GM23248 (cell line): ENCODE data around the gene ATP8A1. TPM values are rescaled to one million over a fixed set of nuclear protein-coding genes. Genes with fewer than 3 reads are reported as not detected.

ENCODE experiments used
- DNase-seq: peaks from one replicate; pipeline ENCODE4 v3.0.0-alpha.2; 2015
- H2AFZ ChIP-seq: fragments of 200-600 bp; sonication (generic); 2 replicates; pipeline ENCODE4 v1.6.1; 2016; ENCODE audit warnings: antibody characterized with exemption
- H3F3A ChIP-seq: fragments of 200-600 bp; sonication (generic); 2 replicates; pipeline ENCODE4 v1.6.1; 2016; ENCODE audit warnings: mild to moderate bottlenecking, antibody characterized with exemption, mixed run types; ENCODE audit not compliant: insufficient read depth
- H3K27ac ChIP-seq: fragments of 200-600 bp; sonication (generic); 2 replicates; pipeline ENCODE4 v1.5.1; 2016; ENCODE audit warnings: mild to moderate bottlenecking
- H3K27me3 ChIP-seq: fragments of 200-600 bp; sonication (generic); replicated peaks from 2 replicates; pipeline ENCODE4 v1.6.1; 2016; ENCODE audit warnings: mild to moderate bottlenecking; ENCODE audit not compliant: insufficient read depth
- H3K36me3 ChIP-seq: fragments of 200-600 bp; sonication (generic); 2 replicates; pipeline ENCODE4 v1.6.1; 2016; ENCODE audit warnings: low read depth, mild to moderate bottlenecking
- H3K4me1 ChIP-seq: fragments of 200-600 bp; sonication (generic); 2 replicates; pipeline ENCODE4 v1.6.1; 2016; ENCODE audit warnings: mild to moderate bottlenecking; ENCODE audit not compliant: insufficient read depth
- H3K4me2 ChIP-seq: fragments of 200-600 bp; sonication (generic); one replicate; pipeline ENCODE4 v1.6.1; 2016; ENCODE audit warnings: mild to moderate bottlenecking; ENCODE audit not compliant: unreplicated experiment
- H3K4me3 ChIP-seq: fragments of 200-600 bp; sonication (generic); 2 replicates; pipeline ENCODE4 v1.5.1; 2016; ENCODE audit warnings: mild to moderate bottlenecking
- H3K79me2 ChIP-seq: fragments of 200-600 bp; sonication (generic); 2 replicates; pipeline ENCODE4 v1.6.1; 2016; ENCODE audit warnings: mild to moderate bottlenecking; ENCODE audit not compliant: insufficient read depth
- H3K9ac ChIP-seq: fragments of 200-600 bp; sonication (generic); 2 replicates; pipeline ENCODE4 v1.6.1; 2016; ENCODE audit warnings: mild to moderate bottlenecking
- H3K9me2 ChIP-seq: fragments of 200-600 bp; sonication (generic); 2 replicates; pipeline ENCODE4 v1.6.1; 2016; ENCODE audit warnings: mixed run types, mild to moderate bottlenecking, moderate library complexity; ENCODE audit not compliant: insufficient read depth
- H3K9me3 ChIP-seq: fragments of 200-600 bp; sonication (generic); one replicate; pipeline ENCODE4 v1.6.1; 2017; ENCODE audit warnings: low read depth
- H4K20me1 ChIP-seq: fragments of 200-600 bp; sonication (generic); 2 replicates; pipeline ENCODE4 v1.6.0; 2016; ENCODE audit not compliant: insufficient read depth
- EZH2 ChIP-seq: fragments of 200-600 bp; sonication (generic); IDR thresholded peaks from 2 replicates; pipeline ENCODE4 v1.6.1; 2018; ENCODE audit warnings: antibody characterized with exemption, mild to moderate bottlenecking; ENCODE audit not compliant: insufficient read depth, poor library complexity, severe bottlenecking
- EZH2phosphoT487 ChIP-seq: fragments of 200-600 bp; sonication (generic); IDR thresholded peaks from 2 replicates; pipeline ENCODE4 v1.6.1; 2018; ENCODE audit warnings: antibody characterized with exemption, moderate library complexity, mild to moderate bottlenecking, low read depth; ENCODE audit not compliant: insufficient read depth
- WGBS, 2 experiments: methylation state at CpG; one replicate each; pipeline ENCODE4 v1.1.6; 2015 to 2017; ENCODE audit warnings: low lambda C conversion rate in 2 of 2, low coverage in 1 of 2; ENCODE audit errors: missing lambda C conversion rate in 2 of 2; 5-methylcytosine and 5-hydroxymethylcytosine counted together
- in situ Hi-C: fragments of 300-500 bp; cut with MboI; formaldehyde crosslinking; loops from 2 replicates; pipeline ENCODE4 v1.15.0; 2020
- polyA plus RNA-seq: library from polyadenylated mRNA; unstranded; fragments of >200 nt; fragmentation: Nextera tagmentation; extraction: Ambion mirVana; gene quantifications from 2 replicates; pipeline ENCODE4 v1.2.1, GENCODE V29; 2016
- total RNA-seq: library from RNA; depleted of rRNA; stranded (reverse); fragments of >200 nt; shearing (Covaris generic); gene quantifications from 2 replicates; pipeline ENCODE4 v1.2.3, GENCODE V29; 2014

ATP8A1 gene
- total and polyA plus RNA-seq, 2 experiments from 2014 or later = 0.11 to 0.13 TPM

DNA sequence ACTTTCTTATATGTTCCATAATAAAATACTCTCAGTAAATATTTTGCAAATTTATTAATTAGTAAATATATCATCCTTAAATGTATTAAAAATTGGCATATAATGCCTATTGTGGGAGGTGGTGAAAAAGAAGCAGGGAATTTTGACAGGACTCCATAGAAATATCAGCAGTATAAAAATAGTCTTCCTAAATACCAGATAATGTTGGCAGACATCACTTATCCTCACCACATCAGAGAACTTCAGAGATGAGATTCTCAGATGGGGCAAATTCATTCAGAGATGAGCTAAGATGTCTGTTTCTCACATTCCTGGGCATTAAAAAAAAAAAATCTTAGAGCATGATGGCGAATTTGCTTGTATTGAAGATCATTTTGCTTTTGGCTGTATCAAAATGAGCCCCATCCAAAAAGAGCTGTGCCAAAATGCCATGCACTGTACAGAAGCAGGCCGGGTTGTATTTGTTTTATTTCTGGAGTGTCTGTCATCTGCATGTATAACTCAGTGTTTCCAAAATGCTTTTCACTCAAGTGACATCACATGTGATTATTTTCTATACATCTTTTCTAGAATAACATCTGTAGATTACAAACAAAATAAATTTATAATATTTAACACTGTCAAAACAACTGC, 41.7 kb downstream of the ATP8A1 start:
- H4K20me1 ChIP-seq = no peaks in the 10 kb centered on the region
- in situ Hi-C loops = no loop called here
- no peaks in the 10 kb centered on the region for H3K36me3 ChIP-seq
- H3K4me3 ChIP-seq = no peak overlapping the region
- H3K9ac ChIP-seq = no peak overlapping the region
- H3F3A ChIP-seq = no peaks in the 10 kb centered on the region
- H3K79me2 ChIP-seq = no peaks in the 10 kb centered on the region
- no peak overlapping the region for H3K4me2 ChIP-seq
- H3K4me1 ChIP-seq = no peaks in the 10 kb centered on the region
- no peak for DNase-seq
- H3K27me3 ChIP-seq = no peaks in the 10 kb centered on the region
- H2AFZ ChIP-seq = no peak overlapping the region
- TF ChIP-seq EZH2phosphoT487 (no peak), EZH2 (no peak)
- H3K9me3 ChIP-seq = no peaks in the 10 kb centered on the region
- H3K27ac ChIP-seq = no peak overlapping the region
- WGBS, 2 experiments = 0 to 9% methylated on average over 2 of the region's 2 CpGs
- no peaks in the 10 kb centered on the region for H3K9me2 ChIP-seq

- no peak overlapping the region for H3K4me2 ChIP-seq
- TF ChIP-seq EZH2phosphoT487 = no peak
- no peaks in the 10 kb centered on the region for H3K9me3 ChIP-seq
- in situ Hi-C loops = no loop called here
- DNase-seq = no peak
- H3K36me3 ChIP-seq = no peaks in the 10 kb centered on the region
- H3K27ac ChIP-seq = no peak overlapping the region
- H4K20me1 ChIP-seq = no peaks in the 10 kb centered on the region
- H3K9me2 ChIP-seq = no peaks in the 10 kb centered on the region
- H3F3A ChIP-seq = no peaks in the 10 kb centered on the region
- H3K4me3 ChIP-seq = no peak overlapping the region
- no peaks in the 10 kb centered on the region for H3K79me2 ChIP-seq
- H2AFZ ChIP-seq = no peak overlapping the region
- H3K4me1 ChIP-seq = no peaks in the 10 kb centered on the region
- H3K27me3 ChIP-seq = no peaks in the 10 kb centered on the region
- 13 to 16% methylated on average over 1 of the region's 1 CpG for WGBS, 2 experiments
- no peak overlapping the region for H3K9ac ChIP-seq
Observed at GRCh38 chr4:42612898-42613297, 44.0 kb downstream of the ATP8A1 start.

GRCh38 chr4:42610941-42611340, 46.0 kb downstream of the ATP8A1 start:
- Histone ChIP-seq H3K4me3 (no peak overlapping the region), H3F3A (no peaks in the 10 kb centered on the region), H3K9ac (no peak overlapping the region), H3K27ac (no peak overlapping the region), H3K4me2 (no peak overlapping the region), H3K36me3 (no peaks in the 10 kb centered on the region), H3K9me3 (no peaks in the 10 kb centered on the region), H3K27me3 (no peaks in the 10 kb centered on the region), H3K4me1 (no peaks in the 10 kb centered on the region), H3K79me2 (no peaks in the 10 kb centered on the region), H2AFZ (no peak overlapping the region), H4K20me1 (no peaks in the 10 kb centered on the region), H3K9me2 (no peaks in the 10 kb centered on the region)
- WGBS, 2 experiments = 61 to 71% methylated on average over 4 of the region's 4 CpGs
- no peak for TF ChIP-seq EZH2phosphoT487
- TF ChIP-seq EZH2 = no peak
- in situ Hi-C loops = no loop called here
- DNase-seq = no peak

- Histone ChIP-seq H3K9me3 (no peaks in the 10 kb centered on the region), H3K9ac (no peak overlapping the region), H3K79me2 (no peaks in the 10 kb centered on the region), H3K4me2 (no peak overlapping the region), H3F3A (no peaks in the 10 kb centered on the region), H3K4me1 (no peaks in the 10 kb centered on the region), H3K9me2 (no peaks in the 10 kb centered on the region), H3K27me3 (no peaks in the 10 kb centered on the region), H3K27ac (no peak overlapping the region), H2AFZ (no peak overlapping the region), H3K4me3 (no peak overlapping the region), H3K36me3 (no peaks in the 10 kb centered on the region), H4K20me1 (no peaks in the 10 kb centered on the region)
- TF ChIP-seq EZH2 (no peak), EZH2phosphoT487 (no peak)
- WGBS, 2 experiments = 58 to 78% methylated on average over 4 of the region's 4 CpGs
- in situ Hi-C loops = no loop called here
- DNase-seq = no peak
Observed at GRCh38 chr4:42609051-42609450, 47.9 kb downstream of the ATP8A1 start.

- 82 to 92% methylated on average over 3 of the region's 3 CpGs for WGBS, 2 experiments
- Histone ChIP-seq H3K9me2 (no peaks in the 10 kb centered on the region), H3K9ac (no peak overlapping the region), H2AFZ (no peak overlapping the region), H3K79me2 (no peaks in the 10 kb centered on the region), H3K4me3 (no peak overlapping the region), H3K4me1 (no peaks in the 10 kb centered on the region), H3K27me3 (no peaks in the 10 kb centered on the region), H3K9me3 (no peaks in the 10 kb centered on the region), H3K36me3 (no peaks in the 10 kb centered on the region), H4K20me1 (no peaks in the 10 kb centered on the region), H3K4me2 (no peak overlapping the region), H3K27ac (no peak overlapping the region), H3F3A (no peaks in the 10 kb centered on the region)
- TF ChIP-seq EZH2phosphoT487 (no peak), EZH2 (no peak)
- DNase-seq = no peak
- in situ Hi-C loops = no loop called here
Observed at GRCh38 chr4:42608551-42608950, 48.4 kb downstream of the ATP8A1 start.
